Ammon's horn (tissue), 1 donor: ENCODE data around the gene TSPAN16.
"Not testable (repeated sequence)": the region's sequence is repeated elsewhere in the genome, so short reads cannot be mapped to it uniquely, and the experiment has no call there.

Experiments
- DNase-seq: peaks from one replicate; pipeline ENCODE4 v3.0.0-alpha.2; 2016; ENCODE audit warnings: low spot score

The TSPAN16 gene

DNA sequence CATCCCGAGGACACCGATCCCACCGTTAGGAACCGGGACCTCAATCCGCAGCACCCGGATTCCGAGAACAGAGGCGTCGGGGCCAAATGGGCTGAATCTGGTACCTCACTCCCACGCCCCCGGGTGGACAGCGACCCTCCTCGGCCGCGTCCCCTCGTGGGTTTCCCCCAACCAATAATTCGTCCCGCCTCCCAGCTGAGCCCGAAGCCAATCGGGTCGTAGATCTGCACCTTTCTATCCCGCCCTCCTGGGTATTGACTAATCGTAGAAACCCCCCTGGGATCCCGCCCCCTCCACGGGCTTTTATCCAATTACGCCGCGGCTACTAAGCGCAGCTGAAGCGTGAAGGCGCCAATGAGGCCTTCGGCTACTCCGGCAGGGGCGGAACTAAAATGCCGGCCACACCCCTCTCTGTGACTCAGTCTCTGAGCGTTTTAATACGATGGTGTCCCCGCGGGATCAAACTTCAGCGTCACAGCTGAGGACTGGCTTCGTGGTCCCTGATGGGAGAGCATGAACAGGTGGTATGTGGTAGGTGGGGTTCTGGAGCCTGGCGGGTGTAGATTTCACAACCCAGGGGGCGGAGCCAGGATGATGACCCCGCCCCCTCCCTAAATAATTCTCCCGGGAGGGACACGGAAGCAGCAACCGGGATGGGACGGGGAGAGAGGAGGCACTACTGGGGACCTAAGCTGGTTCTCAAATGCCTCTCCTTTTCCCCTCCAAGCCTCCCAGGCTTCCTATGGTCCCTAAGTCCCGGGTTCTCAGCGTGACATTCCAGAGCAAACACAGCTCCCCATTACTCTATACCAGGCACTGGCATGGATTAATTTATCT, 50.4 kb downstream of the TSPAN16 start, which contains the start of the genes CCDC159 and TMEM205:
CCDC159 (plus strand) TSS at position 416 of the 837 bp plus-strand sequence; CDS start at position 504, 88 bp downstream.
TMEM205 (minus strand) TSS at position 165 of the 837 bp plus-strand sequence. CDS start 649 bp downstream, outside the sequence.
- DNase-seq: peak; percentile 98

DNA sequence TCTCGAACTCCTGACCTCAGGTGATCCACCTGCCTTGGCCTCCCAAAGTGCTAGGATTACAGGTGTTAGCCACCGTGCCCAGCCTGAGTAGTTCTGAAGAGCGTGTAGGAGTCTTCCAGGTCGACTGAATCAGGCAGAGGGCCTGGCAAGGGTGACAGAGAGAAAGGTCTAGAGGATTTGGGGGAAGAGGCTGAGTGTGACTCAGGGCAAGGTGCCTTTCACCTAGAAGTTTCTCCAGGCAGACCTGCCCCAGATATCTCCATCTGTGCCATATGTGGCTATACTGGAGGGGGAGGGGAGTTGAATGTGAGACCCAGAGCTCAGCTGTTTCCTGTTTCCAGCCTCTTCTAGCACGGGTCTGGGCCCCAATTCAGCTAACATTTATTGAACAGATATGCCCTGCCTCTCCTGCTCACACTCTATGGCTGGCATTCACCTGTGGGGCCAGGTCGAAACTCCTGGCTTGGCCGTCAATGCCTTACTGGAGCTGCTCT, 51.6 kb downstream of the TSPAN16 start:
- DNase-seq: no peak

DNA sequence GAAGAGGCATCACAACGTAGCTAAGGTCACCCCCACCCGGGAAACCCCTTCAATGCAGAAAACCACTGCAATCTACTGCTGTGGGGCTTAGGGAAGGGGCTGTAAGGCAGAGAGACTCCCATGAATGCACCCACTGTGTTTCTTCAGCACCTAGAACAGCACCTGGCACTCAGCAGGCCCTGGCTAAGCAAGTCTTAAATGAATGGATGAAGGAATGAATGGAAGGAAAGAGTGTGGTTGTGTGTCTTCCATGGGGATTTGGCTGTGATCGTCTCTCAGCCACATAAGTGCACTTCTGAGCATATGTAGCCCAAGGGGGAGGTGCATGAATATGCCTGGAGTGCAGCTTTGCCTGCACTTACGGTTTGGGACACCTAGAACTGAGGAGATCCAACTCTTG, 53.2 kb downstream of the TSPAN16 start:
- no peak for DNase-seq

DNA sequence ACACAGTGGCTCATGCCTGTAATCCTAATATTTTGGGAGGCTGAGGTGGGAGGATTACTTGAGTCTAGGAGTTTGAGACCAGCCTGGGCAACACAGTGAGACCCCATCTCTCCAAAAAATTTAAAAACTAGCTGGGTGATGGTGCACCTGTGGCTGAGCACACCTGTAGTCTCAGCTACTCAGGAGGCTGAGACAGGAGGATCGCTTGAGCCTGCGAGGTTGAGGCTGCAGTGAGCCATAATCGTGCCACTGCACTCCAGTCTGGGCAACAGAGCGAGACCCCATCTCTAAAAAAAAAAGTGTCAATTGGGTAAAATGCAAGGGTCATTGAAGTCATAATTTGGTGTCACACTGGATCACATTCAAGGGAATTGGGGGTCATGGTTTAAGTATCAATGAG, 58.1 kb downstream of the TSPAN16 start:
- not testable (repeated sequence) for DNase-seq

DNA sequence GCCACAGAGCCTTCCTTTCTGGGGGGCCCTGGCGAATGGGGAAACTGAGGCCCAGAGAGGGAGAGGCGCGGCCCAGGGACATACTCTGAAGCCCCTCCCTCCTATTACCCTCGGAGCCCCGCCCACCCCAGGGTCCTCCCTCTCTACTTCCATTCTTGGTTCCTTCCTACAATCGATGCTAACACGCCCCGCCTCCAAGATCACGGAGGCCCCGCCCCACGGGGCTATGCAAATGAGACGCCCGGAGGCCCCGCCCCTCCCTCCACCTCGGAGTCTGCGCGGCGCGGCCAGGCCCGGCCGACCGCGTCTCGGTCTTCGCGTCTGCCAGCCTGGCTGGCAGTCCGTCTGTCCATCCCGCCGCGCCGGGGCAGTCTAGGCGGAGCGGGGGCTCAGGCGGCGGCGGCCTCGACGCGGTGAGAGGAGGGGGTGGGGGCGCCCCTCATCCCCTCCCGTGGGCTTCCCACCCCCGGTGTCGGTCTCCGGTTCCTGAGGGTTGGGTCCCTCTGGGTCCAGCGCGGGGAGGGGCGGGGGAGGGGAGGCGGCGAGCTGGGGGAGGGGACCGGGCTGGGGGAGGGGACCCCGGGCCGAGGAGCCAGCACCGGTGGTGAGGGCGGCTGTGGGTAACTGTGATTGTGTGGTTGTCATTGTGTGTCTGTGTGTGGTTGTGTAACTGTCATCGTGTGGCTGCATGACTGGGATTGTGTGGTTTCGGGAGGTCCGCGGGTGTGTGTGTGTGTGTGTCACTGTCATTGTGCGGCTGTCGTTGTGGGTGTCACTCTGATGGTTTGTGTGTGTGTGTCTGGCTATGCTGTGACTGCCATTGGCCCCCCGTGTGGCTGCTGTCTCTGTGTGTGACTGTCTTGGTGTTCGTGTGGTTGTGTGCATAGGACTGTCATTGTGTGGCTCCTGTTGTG, 59.5 kb downstream of the TSPAN16 start, which contains the start of gene PLPPR2:
PLPPR2 (plus strand) TSS at position 273 of the 914 bp plus-strand sequence. CDS start 2,242 bp downstream, outside the sequence.
- DNase-seq: peak; percentile 94

DNA sequence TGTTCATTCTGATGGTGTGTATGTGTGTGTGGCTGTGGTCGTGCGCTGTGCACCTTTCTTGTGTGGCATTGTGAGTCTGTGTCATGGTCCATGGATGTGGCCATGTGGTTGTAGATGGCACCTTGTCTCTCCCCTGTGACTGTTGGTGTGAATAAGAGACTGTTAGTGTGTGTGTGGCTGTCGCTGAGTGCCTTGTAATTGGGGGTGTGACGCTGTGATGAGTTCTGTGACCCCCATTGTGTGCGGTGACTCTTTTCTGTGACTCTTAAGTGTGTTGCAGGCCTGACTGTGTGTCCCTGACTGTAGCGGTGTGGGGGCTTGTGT, 60.1 kb downstream of the TSPAN16 start:
- no peak for DNase-seq

DNA sequence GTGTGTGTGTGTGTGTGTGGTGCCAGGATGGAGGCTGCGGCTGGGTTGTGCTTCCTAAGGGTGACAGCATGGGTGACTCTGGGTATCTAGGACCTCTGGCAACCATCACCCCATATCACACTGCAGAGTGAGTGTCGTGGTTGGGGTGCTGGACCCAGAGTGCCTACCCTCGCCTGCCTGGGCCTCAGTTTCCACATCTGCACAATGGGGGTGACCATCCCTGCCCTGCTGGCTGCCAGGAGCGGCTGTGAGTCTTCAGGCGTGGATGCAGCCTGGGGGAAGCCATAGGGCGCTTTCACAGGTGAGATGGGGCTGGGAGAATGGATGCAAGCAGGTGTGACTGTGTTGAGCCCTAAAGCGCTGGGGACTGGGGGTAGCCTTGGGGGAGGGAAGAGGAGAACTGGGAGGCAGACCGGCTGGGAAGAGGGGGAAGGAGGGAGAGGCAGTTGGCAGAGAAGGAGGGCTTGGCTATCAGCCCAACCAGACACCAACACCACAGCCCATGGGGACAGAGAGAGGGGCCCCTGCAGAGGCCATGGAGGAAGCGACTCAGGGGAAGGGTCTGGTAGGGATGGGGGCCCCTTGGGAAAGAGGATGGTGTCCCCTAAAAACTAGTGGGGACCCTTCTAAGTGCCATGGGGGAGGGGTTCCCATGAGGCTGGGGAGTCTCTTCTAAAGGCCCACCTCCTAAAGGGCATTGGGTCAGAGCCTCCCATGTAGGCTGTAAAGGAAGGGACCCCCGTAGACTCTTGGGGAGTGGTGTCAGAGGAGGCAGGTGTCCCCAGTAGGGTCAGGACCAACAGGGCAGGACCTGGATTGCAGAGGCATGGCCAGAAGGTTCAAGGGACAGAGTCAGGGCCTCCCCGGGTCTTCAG, 61.0 kb downstream of the TSPAN16 start:
- DNase-seq: no peak

DNA sequence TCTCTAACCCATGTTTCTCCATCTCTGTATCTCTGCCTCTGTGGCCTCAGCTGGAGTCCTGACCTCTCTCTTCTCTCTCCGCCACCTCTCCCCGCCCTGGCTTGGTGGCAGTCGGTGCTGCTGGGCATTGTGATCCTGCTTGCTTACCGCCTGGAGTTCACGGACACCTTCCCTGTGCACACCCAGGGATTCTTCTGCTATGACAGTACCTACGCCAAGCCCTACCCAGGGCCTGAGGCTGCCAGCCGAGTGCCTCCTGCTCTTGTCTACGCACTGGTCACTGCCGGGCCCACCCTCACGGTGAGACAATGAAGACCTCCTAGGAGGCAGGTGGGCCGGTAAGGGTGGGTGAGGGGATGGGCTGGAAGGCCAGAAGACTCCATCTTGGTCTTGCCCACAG, 63.5 kb downstream of the TSPAN16 start:
- DNase-seq: no peak

DNA sequence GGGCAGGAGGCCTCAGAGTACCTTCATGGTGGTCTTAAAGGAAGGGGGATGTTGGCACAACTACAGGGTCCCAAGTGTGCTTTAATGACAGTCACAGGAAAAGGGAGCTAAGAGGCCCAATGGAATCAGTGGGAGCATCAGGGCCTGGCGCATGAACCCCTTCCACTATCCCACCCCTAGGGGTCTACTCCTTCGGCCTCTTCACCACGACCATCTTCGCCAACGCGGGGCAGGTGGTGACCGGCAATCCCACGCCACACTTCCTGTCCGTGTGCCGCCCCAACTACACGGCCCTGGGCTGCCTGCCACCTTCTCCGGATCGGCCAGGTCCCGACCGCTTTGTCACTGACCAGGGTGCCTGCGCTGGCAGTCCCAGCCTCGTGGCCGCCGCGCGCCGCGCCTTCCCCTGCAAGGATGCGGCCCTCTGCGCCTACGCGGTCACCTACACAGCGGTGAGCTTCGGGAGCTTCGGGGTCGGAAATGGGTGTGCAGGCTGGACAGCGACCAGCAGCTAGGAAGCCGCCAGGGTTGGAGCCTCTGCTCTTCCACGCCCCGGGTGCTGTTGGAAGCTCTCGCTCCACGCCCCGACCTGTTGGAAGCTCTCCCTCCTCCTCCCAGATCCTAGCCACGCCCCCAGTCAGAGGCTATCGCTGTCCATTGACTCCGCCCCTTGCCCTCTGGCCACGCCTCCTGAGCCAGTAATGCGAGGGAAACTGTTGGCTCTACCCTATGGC, 65.2 kb downstream of the TSPAN16 start:
- DNase-seq: no peak

DNA sequence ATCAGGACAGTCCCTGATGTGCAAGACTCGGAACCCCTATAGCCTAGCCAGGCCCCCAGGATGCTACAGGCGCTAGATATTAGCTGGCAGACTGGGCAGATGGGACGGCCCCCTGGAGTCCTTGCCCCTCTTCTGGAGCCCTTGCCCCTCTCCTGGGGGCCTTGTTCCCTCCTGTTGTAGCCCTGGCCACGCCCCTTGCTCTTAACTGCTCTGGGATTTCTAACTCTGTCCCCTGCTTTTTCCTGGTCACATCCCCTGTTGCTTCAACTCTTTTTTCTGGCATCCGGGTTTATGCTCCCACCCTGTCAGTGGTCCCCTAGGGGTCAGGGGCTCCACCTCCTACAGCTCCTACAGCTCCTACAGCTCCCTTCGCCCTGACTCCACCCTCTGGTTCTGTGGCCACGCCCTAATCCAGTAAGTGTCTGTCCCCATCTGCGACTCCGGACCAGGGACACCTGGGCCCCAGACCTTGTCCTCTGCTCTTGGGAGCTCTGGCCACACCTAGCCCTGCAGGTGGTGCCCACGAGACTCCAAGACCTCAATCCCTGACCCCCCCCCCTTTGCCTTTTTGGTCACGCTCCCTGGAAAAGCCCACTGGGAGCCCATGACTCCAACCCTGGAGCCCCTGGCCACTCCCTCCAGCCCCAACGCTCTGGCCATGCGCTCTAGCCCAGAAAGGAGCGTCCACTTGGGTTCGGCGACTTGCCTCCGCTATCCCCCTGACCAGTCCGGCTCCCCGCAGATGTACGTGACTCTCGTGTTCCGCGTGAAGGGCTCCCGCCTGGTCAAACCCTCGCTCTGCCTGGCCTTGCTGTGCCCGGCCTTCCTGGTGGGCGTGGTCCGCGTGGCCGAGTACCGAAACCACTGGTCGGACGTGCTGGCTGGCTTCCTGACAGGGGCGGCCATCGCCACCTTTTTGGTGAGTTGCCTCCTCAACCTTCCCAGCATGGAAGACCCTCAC, 66.1 kb downstream of the TSPAN16 start:
- DNase-seq: no peak

DNA sequence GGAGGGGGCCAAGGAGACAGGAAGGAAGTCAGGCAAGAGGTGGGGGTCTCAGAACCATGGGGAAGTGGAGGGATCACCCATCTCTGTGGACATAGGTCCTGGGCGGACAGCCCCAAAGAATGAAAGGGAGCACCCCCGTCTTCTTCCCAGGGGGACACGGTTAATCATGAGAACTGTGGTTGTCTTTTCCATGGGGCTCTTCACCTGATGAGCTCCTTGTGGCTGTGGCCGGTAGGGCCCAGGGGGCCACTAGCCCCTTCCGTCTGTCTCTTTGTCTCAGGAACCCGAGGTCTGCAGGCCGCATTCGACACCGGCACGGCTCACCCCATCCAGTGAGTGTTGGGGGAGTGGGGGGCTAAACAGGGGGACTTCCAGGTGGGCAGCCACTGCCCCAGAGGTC, 67.9 kb downstream of the TSPAN16 start:
- no peak for DNase-seq

DNA sequence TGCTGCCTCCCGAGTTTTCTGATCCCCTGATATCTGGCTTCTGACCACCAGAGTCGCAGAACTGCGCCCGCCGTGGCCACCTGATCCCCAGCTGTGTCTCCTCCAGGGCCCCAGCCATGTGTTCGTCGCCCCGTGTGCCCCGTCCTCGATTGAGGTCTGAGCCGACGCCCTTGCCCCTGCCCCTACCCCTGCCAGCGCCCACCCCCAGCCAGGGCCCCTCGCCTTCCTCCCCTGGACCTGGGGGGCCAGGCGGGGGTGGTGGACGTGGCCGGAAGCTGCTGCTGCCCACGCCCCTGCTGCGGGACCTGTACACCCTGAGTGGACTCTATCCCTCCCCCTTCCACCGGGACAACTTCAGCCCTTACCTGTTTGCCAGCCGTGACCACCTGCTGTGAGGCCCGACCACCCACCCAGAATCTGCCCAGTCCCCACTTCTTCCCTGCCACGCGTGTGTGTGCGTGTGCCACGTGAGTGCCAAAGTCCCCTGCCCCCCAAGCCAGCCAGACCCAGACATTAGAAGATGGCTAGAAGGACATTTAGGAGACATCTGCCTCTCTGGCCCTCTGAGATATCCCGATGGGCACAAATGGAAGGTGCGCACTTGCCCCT, 68.4 kb downstream of the TSPAN16 start:
- no peak for DNase-seq

DNA sequence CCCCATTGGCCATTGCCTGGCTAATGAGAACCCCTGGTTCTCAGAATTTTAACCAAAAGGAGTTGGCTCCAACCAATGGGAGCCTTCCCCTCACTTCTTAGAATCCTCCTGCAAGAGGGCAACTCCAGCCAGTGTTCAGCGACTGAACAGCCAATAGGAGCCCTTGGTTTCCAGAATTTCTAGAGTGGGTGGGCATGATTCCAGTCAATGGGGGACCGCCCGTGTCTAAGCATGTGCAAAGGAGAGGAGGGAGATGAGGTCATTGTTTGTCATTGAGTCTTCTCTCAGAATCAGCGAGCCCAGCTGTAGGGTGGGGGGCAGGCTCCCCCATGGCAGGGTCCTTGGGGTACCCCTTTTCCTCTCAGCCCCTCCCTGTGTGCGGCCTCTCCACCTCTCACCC, 69.0 kb downstream of the TSPAN16 start:
- peak; percentile 63 for DNase-seq
